ENCODE measurements around the gene CDKN1C.

CDKN1C gene

DNA sequence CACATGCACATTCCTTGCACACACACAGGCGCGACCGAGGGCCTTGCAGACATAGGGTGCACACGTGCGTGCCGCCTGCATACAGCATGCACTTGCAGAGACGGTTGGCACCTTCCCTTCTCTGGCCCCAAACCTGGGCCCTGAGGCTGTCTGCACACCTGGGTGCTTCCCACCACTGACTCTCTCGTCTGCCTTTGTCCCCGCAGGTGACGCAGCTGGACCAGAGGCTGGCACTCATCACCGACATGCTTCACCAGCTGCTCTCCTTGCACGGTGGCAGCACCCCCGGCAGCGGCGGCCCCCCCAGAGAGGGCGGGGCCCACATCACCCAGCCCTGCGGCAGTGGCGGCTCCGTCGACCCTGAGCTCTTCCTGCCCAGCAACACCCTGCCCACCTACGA is 38.0 kb downstream of the CDKN1C start:
- DNase-seq (ENCODE audit: low spot score), result no peak

DNA sequence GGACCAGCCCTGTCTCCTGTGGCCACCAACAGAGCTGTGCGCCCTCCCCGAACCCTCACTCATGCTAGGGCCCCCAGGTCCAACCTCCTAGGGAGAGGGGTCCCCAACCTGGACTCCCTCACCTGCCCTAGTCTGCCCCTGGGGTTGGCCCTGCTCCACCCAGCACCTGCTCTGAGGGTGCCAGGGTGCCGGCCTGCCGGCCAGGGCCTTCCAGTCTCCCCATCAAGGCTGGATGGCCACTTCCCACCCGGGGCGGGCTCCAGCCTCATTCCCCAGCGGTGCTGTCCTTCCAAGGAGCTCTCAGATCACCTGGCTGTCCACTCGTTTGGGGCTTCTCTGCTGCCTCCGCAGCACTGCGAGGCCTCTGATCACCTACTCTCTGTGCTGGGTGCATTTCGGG is 39.1 kb downstream of the CDKN1C start:
- DNase-seq (ENCODE audit: low spot score), result no peak

DNA sequence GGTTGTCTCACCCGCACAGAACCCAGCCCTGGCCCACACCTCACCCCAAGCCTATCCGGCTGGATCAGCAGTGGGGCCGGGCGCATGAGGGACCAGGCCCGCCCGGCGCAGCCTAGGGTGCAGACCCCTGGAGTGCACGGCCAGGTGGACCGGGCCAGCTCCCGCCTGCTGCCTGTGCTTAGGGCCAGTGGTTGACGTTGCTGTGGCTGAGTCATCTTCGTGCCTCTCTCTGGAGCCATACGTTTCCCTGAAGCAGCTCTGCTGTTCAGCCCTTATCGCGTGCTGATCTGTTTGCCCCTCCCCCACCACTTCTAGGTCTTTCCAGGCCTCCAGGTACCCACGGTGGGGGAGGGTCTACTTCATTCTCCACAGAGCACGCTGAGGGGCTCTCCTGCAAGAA is 39.5 kb downstream of the CDKN1C start:
- no peak for DNase-seq (ENCODE audit: low spot score)

DNA sequence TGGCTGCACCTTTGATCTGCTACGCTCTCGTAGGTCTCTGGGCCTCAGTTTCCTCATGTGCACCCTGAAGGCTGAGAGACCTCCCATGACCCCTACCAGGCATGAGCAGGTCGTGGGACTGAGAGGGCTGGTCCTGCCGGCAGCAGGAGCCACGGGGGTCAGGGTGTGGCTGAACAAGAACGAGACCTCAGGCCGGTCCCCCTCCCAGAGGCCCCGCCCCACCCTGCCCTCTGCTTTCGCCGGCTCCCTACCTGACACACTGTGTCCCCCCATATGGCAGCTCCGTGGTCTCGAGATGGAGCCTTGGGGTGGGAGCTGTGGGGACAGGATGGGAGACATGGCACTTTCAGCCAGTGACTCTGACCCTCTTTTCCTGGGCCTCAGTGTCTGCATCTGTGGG is 40.6 kb downstream of the CDKN1C start:
- DNase-seq (ENCODE audit: low spot score), result no peak

DNA sequence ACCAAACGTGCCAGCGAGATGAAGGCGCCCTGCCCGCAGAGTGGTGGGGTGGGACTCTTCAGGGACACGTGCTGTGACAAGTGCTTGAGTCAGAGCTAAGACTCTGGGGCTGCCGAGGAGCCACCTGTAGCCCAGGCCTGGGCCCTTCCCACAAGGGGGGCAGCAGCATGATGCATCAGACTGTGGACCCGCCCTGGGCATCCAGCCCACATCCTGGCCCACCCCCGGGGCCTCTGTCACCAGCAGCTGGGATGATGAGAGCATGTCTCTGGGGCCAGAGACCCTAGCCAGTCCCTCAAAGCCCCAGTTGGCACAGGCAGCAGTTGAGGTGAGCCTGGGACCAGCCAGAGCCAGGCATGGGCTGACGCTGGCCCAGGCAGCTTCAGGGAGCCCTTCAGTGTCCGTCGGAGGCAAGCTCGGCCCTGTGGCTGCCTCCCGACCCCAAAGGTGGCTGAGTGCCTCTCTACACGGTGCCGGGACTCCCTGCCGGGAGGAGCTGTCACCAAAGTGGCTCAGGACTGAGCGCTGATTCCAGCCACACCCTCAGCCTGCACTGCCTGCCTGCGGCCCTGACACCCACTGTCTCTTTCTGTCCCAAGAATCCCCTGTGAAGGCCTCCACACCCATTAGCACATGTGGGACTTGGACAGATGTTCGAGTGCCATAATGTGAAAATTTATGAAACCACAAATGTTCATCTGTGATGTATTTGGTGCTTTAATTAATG is 41.3 kb downstream of the CDKN1C start:
- DNase-seq (ENCODE audit: low spot score), result no peak

DNA sequence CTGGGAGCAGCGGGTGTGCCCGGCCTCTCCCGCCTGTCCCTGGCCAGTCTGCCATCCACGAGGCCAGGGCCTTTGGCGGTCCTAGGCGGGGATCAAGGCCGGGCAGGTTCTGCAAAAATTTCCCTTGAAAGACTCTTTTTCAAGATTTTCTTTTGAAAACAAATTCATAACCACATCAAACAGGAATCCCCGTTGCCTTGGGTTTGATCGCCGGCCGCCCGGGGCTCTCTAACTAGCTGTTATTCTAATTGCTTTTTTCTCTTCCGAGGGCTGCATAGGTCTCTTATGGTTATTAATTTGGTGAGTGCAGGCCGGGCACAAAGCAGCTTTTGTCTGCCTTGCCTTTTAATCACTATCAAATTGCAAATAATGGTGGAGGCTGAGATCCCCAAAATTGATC is 42.0 kb downstream of the CDKN1C start:
- no peak for DNase-seq (ENCODE audit: low spot score)

DNA sequence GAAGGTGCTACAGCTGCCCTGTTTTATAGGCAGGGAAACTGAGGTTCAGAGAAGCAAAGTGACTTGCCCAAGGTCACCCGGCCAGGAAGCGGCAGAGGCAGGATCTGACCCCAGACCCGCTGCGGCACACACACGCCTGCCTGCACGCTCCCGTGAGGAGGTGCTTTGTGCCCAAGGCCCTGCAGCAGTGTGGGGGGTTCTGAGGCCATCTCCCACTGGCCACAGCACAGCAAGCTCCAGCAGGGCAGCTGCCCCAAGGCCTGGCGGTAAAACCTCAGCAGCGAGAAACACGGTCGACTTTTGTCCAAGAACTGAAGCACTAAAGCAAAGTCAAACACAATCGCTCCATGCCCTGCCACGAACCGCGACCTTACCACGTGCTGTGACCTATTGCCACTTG is 42.7 kb downstream of the CDKN1C start:
- DNase-seq (ENCODE audit: low spot score), result no peak

DNA sequence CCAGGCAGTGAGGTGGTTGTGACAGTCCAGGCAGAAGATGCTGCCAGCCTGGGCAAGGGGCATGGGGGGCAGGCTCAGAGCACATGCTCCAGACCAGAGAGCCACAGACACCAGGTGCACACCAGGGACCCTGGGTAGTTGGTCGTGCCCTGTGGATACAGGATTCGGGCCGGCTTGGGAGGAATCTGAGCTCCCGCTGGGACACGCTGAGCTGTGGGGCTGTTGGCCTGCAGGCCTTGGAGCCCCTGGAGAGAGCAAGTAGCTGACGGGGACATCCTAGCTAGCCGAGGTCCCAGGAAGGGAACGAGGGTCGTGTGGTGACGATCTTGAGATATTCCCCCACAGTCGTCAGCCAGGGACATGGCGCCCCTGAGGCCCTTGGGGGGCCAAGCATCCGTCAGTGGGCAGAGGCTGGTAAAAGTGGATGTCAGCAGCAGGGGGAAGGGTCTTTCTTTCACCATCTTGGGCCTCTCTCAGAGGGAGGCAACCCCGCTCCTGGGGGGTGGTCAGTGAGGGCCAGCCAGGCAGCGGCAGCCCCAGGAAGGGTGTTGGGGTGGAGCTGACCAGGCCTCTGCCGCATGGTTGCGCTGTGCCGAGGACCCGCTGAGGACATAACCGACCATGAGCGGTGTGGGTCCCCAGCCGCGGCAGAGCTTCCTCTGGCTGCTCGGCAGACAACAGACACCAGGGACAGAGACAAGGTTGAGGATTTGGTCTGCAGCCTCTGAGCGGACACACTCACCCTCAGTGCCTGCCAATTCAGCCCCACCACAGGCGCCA is 44.0 kb downstream of the CDKN1C start:
- DNase-seq (ENCODE audit: low spot score), result no peak

DNA sequence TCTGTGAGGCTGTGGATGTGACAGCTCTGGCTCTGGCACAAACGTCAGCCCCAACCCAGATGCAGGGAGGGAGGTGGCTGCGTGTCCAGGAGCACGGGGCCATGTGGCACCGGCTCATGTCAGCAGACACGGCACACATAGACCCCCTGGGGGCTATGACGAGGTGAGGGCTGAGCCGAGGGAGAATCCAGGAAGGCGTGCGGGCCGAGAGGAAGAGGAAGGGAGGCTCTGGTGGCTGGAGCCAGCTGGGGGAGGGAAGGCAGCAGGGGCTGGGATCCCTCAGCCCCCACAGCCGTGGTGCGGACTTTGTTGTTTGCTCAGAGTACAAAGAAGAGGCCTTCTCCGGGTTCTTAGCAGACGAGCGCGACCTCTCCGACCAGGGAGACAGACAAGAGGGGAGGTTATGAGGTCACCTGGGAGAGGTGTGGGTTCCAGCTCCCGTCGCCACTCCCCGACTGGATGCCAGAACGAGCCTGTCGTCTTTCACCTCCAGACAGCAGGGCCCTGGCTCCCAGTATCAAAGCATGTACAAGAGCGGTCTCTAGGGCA is 46.1 kb downstream of the CDKN1C start:
- no peak for DNase-seq (ENCODE audit: low spot score)

DNA sequence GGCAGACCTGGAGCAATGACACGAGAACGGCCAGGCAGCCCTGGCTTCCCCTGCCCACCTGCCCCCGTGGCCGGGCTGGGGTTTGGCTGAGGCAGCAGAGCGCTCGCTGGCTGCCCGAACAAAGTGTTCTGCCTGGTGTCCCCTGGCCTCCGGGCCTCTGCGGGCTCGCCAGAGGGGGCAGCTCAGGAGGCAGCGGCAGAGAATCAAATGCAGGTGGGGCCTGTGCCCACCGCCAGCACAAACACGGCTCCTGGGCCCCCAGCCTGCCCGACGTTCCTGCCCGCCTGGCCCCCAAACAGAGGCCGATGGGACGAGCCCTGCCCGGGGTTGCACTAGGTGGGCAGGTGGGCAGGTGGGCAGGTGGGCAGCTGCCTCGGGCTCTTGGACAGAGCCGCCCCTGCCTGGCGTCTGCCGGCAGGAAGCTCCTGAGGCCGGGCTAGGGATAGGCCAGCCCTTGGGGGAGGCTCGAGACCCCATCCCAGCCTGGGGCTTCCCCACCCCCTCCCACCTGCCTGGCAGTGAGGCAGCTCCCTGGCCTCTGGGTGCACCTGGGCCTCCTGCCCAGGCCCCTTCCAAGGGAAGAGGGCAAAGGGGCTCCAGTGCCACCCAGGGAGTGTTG is 46.8 kb downstream of the CDKN1C start:
- no peak for DNase-seq (ENCODE audit: low spot score)

DNA sequence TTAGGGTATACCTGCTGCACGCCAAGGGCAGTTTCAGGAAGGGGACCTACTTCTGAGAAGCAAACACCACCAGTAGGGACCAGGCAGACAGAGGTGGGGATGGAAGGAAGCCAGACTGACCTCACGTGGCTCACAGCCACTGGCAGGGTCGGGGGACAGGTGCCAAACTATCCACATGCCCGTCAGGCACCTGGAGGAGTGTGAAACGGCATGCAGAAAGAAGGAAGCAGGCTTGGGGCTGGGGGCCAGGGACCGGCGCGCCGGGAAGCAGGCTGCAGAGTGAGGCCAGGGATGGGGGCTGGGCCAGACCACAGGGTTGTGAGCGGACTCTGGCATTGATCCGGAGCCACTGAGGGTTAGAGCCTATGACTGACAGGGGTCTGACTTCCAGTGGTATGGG is 47.5 kb downstream of the CDKN1C start:
- no peak for DNase-seq (ENCODE audit: low spot score)

DNA sequence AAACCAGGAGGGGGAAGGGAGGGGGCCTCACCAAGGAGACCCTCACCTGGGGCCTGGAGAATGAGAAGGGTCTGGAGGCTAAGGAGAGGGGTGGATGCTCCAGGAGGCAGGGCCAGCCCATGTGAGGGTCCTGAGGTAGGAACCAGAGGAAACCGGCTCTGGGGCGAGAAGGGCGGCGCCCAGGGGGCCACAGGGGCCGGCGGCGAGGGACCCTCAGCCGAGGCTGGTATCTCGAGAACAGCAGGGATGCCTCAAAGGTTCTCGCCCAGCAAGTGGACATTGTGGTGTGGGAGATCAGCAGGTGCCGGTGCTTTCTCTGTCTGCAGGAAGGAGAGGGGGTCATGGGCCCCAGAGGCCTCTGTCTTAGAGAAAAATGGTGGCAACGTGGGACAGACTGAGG is 47.9 kb downstream of the CDKN1C start:
- no peak for DNase-seq (ENCODE audit: low spot score)

DNA sequence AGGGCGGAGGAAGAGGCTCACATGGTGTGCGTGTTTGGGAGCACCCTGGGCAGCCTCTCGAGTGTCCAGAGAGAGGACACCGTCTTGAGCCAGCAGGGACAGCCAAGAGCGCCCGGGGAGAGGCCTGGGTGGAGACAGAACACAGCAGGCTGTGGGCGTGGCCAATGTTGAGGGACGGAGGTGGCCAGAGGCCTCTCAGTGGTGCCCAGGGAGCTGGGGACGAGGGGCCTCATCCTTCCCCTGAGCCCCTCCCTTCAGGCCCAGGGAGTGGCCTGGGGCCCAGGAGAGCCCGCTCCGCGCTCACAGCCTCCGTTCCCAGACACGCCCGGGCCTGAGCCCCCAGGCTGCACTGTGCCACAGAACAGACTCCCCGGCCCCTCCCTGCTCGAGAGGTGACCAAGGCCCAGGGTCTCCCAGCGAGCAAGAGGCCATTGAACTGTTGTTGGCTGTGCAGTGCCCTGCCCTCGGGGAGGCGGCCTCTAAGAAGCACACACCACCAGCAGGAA is 48.4 kb downstream of the CDKN1C start:
- DNase-seq (ENCODE audit: low spot score), result no peak

DNA sequence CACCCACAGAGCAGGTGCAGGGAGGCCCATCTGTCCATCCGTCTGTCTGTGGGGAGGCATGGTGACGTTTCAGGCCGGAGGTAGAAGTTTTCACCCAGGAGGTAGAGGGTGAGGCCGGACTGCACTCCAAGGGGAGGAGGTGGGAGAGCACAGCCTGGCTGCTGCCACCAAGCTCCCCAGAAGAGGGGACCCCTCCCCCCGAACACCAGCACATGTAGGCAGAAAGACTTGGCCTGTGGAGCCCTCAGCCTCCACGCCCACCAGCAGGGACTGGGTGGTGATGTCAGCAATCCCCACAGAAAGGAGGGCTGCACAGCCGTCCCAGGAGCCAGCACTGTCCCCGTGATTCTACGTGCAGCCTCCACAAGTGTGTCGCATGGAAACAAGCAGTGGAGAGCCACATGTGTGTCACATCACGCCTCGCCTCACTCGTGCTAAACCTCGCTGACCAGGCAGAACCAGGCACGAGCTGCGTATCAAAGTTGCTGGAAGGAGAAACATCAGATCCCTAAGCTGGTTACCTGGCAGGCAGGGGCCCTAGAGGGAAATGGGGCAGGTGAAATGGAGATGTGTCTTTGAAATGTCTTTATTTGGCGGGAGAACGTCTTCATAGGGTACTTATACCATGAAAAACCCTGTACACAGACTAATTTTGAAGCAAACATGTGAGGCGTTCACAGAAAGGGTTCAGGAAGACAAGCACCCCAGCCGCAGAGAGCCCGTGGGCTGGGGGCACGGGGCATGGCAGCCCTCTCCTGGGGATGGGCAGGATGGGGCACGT is 49.1 kb downstream of the CDKN1C start:
- DNase-seq (ENCODE audit: low spot score), result no peak

DNA sequence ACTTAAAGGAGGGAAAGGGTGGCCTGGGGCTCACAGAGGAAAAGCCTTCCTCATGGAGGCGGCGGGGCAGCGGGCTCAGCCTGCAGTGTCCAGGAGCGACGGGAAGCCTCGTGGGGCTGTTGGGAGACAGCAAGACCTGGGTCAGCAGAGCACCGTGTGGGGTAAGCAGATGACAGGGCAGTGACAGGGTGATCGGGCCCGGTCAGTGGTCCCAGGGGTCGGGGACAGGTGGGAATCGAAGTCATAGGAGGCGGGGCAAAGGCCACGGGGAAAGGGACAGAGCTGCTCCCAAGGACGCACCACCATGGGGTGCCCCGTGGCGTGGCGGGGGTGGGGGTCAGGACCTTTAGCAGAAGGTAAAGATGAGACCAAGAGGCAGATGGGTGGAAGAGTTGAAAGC is 49.8 kb downstream of the CDKN1C start:
- DNase-seq (ENCODE audit: low spot score), result no peak

DNA sequence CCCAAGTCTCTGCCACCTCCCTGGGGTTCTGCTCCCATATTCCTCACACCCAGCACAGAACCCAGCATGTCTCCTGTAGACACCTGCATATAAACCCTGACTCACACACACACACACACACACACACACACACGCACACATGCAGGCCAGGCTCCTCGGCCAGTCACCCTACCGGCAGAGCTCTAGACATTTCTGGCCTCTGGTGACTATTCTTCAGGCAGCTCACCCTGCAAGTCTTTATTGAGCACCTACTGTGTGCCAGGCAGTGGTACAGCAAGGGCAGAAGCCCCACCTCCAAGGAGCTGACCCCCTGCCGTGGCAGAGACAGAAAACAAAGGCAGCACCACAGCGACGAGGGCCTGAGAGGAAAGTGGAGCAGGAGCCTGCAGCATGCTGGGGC is 50.3 kb downstream of the CDKN1C start:
- no peak for DNase-seq (ENCODE audit: low spot score)

DNA sequence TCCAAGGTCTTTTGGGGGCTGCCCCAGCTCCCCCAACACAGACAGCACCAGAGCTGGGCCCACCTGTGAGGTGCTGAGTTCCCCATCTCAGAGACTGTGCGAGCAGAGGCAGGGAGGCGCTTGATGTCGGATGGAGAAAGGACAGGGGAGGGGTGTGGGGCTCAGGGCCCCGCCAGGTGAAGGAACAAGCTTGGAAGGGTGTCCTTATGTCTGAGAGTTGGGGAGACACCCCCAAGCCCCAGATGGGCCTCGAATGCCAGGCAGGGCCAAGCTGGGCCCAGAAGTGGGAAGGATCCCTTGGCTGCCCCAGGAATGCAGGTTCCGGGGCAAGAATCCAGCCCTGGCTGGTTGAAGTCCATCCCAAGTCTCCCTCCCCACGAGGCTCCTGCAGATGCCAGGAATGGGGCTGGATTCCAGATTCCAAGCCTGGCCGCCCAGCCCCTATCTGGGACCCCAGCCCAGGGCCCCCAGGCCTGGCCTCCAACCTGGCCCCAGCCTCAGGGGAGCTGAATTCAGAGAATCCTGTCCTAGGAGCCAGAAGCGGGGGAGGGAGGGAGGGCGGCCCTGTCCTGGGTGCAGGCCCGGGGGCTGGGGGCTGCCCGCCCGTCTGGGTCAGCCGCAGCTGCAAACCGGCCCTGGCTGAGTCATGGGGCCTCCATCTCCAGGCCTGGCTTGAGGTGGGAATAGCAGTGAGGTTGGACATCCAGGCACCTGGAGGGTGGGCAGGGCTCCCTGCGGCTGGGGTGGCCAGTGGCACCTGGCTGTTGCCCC is 50.9 kb downstream of the CDKN1C start:
- DNase-seq (ENCODE audit: low spot score), result no peak

DNA sequence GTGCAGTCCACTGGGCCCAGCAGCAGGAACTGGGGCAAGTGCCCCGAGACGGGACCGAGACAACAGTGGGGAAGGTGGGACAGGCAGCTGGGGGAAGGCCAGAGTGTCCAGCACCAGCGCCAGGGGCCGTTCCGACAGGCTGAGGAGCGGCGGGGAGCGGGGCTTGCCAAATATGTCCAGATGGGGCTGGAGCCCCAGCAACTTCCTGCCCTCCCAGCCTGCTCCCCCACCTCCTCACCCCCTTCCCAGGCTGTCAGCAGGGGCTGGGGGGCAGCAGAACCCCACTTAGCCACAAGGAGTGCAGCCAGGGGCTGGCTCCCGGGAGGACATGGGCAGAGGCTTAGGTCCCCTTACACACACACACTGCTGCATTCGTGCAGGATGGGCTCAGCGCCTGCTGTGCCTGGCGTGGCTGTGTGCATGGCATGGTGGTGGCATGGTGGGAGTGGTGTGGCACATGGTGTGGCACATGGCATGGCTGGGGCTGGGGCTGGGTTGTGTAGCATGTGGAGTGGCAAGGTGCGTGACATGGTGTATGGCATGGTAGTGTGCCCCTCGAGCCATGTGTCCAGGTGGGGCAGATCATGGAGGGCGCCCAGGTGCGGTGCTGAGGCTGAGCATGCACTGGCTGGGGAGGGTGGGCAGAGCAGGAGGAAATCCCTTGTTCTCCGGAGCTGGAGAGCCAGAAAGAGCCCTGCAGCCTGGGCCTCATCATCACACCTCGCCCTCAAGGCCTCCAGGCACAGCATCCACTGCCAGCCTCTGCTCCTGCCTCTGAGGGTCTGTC is 51.7 kb downstream of the CDKN1C start:
- no peak for DNase-seq (ENCODE audit: low spot score)

All from activated CD4-positive, alpha-beta T cell treated with anti-CD3 and anti-CD28 coated beads, Interleukin-2, Interleukin-4, amounts not matched to agents 100 ng/mL and 50 ng/mL, durations not matched to agents 16 hours and 8 hours (primary cell).